ENCODE measurements around the gene CDC6.
"Not testable (repeated sequence)": the region's sequence is repeated elsewhere in the genome, so short reads cannot be mapped to it uniquely, and the experiment has no call there.

CDC6 gene

DNA sequence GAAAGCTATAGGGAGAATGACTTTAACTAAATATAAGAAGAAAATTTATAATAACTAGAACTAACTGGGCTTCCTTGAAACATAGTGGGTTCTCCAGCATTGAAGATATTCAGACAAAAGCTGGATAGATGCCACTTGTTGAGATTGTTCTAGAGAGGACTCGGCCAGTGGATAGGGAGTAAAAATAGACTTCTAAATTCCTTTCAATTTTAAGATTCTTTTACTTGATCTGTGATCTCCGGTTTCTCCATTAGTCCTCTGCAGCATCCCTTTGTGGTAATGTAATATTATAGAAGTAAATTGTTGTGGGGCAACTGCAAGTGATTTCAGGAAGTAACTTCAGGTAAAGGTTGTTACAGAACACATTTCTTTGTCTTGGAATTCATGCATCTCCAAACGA, 11.0 kb downstream of the CDC6 start:
- Histone ChIP-seq H3K27me3 (ENCODE audit: low read depth, low read length) (no peaks in the 10 kb centered on the region), H4K20me1 (ENCODE audit: insufficient read depth, low read length) (peaks cover 9% of the 10 kb centered on the region), H3K9me3 (ENCODE audit: insufficient read depth, low read length) (no peaks in the 10 kb centered on the region), H3K36me3 (replicated peaks; ENCODE audit: low read depth, low read length) (peaks cover 66% of the 10 kb centered on the region), H3K79me2 (ENCODE audit: low read length) (no peaks in the 10 kb centered on the region), H3K27ac (ENCODE audit: low read length) (no peak overlapping the region), H3K4me2 (ENCODE audit: low read length) (no peak overlapping the region), H2AFZ (ENCODE audit: low read depth, low read length) (no peak overlapping the region), H3K4me1 (ENCODE audit: low read length) (no peaks in the 10 kb centered on the region), H3K4me3 (ENCODE audit: low read length) (no peak overlapping the region), H3K9ac (ENCODE audit: low read length) (no peak overlapping the region)
- no peak for TF ChIP-seq EZH2phosphoT487 (IDR thresholded peaks at IDR 0.05; ENCODE audit: low read depth)
- TF ChIP-seq, protein P1, sequence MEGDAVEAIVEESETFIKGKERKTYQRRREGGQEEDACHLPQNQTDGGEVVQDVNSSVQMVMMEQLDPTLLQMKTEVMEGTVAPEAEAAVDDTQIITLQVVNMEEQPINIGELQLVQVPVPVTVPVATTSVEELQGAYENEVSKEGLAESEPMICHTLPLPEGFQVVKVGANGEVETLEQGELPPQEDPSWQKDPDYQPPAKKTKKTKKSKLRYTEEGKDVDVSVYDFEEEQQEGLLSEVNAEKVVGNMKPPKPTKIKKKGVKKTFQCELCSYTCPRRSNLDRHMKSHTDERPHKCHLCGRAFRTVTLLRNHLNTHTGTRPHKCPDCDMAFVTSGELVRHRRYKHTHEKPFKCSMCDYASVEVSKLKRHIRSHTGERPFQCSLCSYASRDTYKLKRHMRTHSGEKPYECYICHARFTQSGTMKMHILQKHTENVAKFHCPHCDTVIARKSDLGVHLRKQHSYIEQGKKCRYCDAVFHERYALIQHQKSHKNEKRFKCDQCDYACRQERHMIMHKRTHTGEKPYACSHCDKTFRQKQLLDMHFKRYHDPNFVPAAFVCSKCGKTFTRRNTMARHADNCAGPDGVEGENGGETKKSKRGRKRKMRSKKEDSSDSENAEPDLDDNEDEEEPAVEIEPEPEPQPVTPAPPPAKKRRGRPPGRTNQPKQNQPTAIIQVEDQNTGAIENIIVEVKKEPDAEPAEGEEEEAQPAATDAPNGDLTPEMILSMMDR (IDR thresholded peaks at IDR 0.05; ENCODE audit: low read depth, low read length) = no peak

DNA sequence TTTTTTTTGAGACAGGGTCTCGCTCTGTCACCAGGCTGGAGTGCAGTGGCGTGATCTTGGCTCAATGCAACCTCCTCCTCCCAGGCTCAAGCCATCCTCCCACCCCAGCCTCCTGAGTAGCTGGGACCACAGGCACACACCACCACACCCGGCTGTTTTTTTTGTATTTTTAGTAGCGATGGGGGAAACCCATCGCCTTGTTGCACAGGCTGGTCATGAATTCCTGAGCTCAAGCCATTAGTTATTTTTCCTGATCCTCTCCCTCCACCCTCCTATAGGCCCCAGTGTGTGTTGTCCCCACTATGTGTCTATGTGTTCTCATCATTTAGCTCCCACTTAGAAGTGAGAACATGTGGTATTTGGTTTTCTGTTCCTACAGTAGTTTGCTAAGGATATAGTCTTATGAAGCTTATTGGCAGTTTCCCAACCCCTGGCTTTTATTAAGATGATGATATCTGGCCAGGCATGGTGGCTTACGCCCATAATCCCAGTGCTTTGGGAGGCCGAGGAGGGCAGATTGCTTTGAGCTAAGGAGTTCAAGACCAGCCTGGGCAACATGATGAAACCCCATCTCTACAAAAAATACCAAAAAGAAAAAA, 11.6 kb downstream of the CDC6 start:
- H3K4me2 ChIP-seq (ENCODE audit: low read length); H3K9ac ChIP-seq (ENCODE audit: low read length): not testable (repeated sequence)

DNA sequence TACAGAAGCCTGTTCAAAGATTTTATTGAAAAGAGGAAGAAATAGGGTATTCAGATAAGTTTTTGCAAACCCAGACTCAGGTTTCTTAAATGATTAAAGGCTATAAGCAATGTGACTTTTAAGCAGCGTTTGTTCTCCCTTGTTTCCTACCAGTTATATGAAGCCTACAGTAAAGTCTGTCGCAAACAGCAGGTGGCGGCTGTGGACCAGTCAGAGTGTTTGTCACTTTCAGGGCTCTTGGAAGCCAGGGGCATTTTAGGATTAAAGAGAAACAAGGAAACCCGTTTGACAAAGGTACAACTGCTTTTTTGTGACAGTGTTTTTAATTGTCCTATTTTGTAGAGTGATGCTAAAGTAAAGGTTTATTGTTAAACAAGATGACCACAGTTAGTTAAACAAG, 13.6 kb downstream of the CDC6 start:
- Histone ChIP-seq H3K79me2 (ENCODE audit: low read length) (no peaks in the 10 kb centered on the region), H3K4me2 (ENCODE audit: low read length) (no peak overlapping the region), H3K27me3 (ENCODE audit: low read depth, low read length) (no peaks in the 10 kb centered on the region), H3K36me3 (replicated peaks; ENCODE audit: low read depth, low read length) (peaks cover 51% of the 10 kb centered on the region), H3K4me1 (ENCODE audit: low read length) (no peaks in the 10 kb centered on the region), H3K27ac (ENCODE audit: low read length) (no peak overlapping the region), H2AFZ (ENCODE audit: low read depth, low read length) (no peak overlapping the region), H3K4me3 (ENCODE audit: low read length) (no peak overlapping the region), H4K20me1 (ENCODE audit: insufficient read depth, low read length) (peaks cover 17% of the 10 kb centered on the region), H3K9ac (ENCODE audit: low read length) (no peak overlapping the region), H3K9me3 (ENCODE audit: insufficient read depth, low read length) (no peaks in the 10 kb centered on the region)
- TF ChIP-seq EZH2phosphoT487 (IDR thresholded peaks at IDR 0.05; ENCODE audit: low read depth) = no peak
- TF ChIP-seq, protein P1 (IDR thresholded peaks at IDR 0.05; ENCODE audit: low read depth, low read length) = peak; percentile 27

More for the DNA sequence above, 11.6 kb downstream of the CDC6 start:
- peaks cover 66% of the 10 kb centered on the region for H3K36me3 ChIP-seq (replicated peaks; ENCODE audit: low read depth, low read length)
- not testable (repeated sequence) for H3K27me3 ChIP-seq (ENCODE audit: low read depth, low read length); H3K9me3 ChIP-seq (ENCODE audit: insufficient read depth, low read length); H3K27ac ChIP-seq (ENCODE audit: low read length); H3K4me1 ChIP-seq (ENCODE audit: low read length); H3K4me3 ChIP-seq (ENCODE audit: low read length); H3K79me2 ChIP-seq (ENCODE audit: low read length); H2AFZ ChIP-seq (ENCODE audit: low read depth, low read length)
- peaks cover 15% of the 10 kb centered on the region for H4K20me1 ChIP-seq (ENCODE audit: insufficient read depth, low read length)

DNA sequence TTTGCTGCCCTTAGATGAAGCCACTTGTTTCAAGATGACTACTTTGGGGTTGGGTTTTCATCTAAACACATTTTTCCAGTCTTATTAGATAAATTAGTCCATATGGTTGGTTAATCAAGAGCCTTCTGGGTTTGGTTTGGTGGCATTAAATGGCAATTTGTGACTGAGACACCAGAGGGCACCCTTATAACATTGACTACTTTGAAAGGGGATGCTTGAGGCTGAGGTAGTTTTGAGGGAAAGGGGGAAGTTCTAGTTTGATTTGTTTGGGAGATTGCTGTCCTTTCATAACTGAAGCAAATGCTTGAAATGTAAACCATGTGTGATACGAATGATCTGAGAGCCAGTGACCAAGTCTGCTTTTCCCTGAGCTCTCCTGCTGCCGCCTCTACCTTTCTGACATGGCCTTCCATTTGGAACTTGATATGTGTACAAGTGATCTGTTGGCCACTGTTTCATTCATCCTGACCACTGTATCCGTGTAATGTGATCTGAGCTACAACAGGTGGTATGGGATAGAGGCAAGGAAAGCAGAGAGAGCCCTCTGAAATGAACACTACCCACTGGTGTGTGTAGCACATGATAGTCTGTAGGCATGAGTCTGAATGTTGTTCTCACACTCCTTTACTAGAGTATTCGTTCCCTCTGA, 15.5 kb downstream of the CDC6 start:
- H4K20me1 ChIP-seq (ENCODE audit: insufficient read depth, low read length) = peaks cover 17% of the 10 kb centered on the region
- H3K27me3 ChIP-seq (ENCODE audit: low read depth, low read length) = no peaks in the 10 kb centered on the region
- no peak overlapping the region for H2AFZ ChIP-seq (ENCODE audit: low read depth, low read length)
- TF ChIP-seq EZH2phosphoT487 (IDR thresholded peaks at IDR 0.05; ENCODE audit: low read depth) = no peak
- TF ChIP-seq, protein P1 (IDR thresholded peaks at IDR 0.05; ENCODE audit: low read depth, low read length) = peak; percentile 75
- H3K4me2 ChIP-seq (ENCODE audit: low read length) = no peak overlapping the region
- H3K4me3 ChIP-seq (ENCODE audit: low read length) = no peak overlapping the region
- no peak overlapping the region for H3K27ac ChIP-seq (ENCODE audit: low read length)
- H3K36me3 ChIP-seq (replicated peaks; ENCODE audit: low read depth, low read length) = peaks cover 41% of the 10 kb centered on the region
- H3K4me1 ChIP-seq (ENCODE audit: low read length) = no peaks in the 10 kb centered on the region
- H3K9me3 ChIP-seq (ENCODE audit: insufficient read depth, low read length) = no peaks in the 10 kb centered on the region
- H3K79me2 ChIP-seq (ENCODE audit: low read length) = no peaks in the 10 kb centered on the region
- no peak overlapping the region for H3K9ac ChIP-seq (ENCODE audit: low read length)

All from OCI-LY3 (cell line).